Prostate gland (tissue), 2 donors: Measurements from ENCODE around the gene B4GALNT3.

Source experiments
- CTCF ChIP-seq, 4 experiments: fragments of 200-600 bp in 2 of 4; fragments of 450-650 bp in 2 of 4; sonication (generic) in 2 of 4; IDR thresholded peaks; 1 replicate in 3 of 4; 2 replicates in 1 of 4; pipeline ENCODE4 v1.5.1; 2016 to 2019; ENCODE audit warnings: antibody characterized with exemption in 4 of 4, mild to moderate bottlenecking in 2 of 4, moderate library complexity in 2 of 4
- POLR2AphosphoS5 ChIP-seq: sonication (generic); formaldehyde crosslinking; IDR thresholded peaks from one replicate; pipeline ENCODE4 v1.6.1; 2017; ENCODE audit warnings: antibody characterized with exemption

GRCh38 chr12:537772-538171 is 78.0 kb downstream of the B4GALNT3 start:
- TF ChIP-seq POLR2AphosphoS5 = peak; percentile 28
- no peak for TF ChIP-seq CTCF (IDR thresholded peaks at IDR 0.05)
